Caco-2 (cell line): Measurements from ENCODE around the gene DCAF5. TPM values are rescaled to one million over a fixed set of nuclear protein-coding genes. Genes with fewer than 3 reads are reported as not detected.

Experiments used
- BruUV-seq: library from RNA; stranded (reverse); fragments of 400-500 nt; replicated peaks from 2 replicates; lab custom pipeline; 2021; lab: Mats Ljungman, UMichigan
- CTCF ChIA-PET: fragments of 300-600 bp; sonication (Branson Sonifier 250); formaldehyde crosslinking; loops from one replicate; lab custom pipeline; 2022; ENCODE audit warnings: antibody characterized with exemption; lab: Charles Lee
- POLR2A ChIA-PET: fragments of 300-600 bp; sonication (Branson Sonifier 250); formaldehyde crosslinking; loops from one replicate; lab custom pipeline; 2022; ENCODE audit warnings: antibody characterized with exemption; lab: Charles Lee
- DNase-seq, 2 experiments: peaks; one replicate each; pipeline versions ENCODE4 v3.0.0 to v3.0.0-alpha.2; 2020 to 2022
- H3K27me3 ChIP-seq: replicated peaks from 2 replicates; pipeline ENCODE4 v1.6.0; 2011; ENCODE audit warnings: low read length; ENCODE audit not compliant: control insufficient read depth, insufficient read depth
- H3K36me3 ChIP-seq: 2 replicates; pipeline ENCODE4 v1.5.1; 2011; ENCODE audit warnings: low read length; ENCODE audit not compliant: control insufficient read depth, insufficient read depth
- H3K4me1 ChIP-seq: fragments of 250-450 bp; sonication (Bioruptor Pico); 2 replicates; pipeline ENCODE4 v1.5.1; 2020; ENCODE audit warnings: mild to moderate bottlenecking
- H3K4me3 ChIP-seq: 2 replicates; pipeline ENCODE4 v1.5.1; 2011; ENCODE audit warnings: low read depth, mild to moderate bottlenecking, control low read depth, low read length
- H3K9me3 ChIP-seq: fragments of 250-450 bp; sonication (Bioruptor Pico); 2 replicates; pipeline ENCODE4 v1.5.1; 2020; ENCODE audit warnings: mild to moderate bottlenecking, moderate library complexity
- H3K27ac Mint-ChIP-seq: one replicate; pipeline ENCODE4 v1.8.0; 2022; ENCODE audit warnings: mixed read lengths; ENCODE audit not compliant: unreplicated experiment
- H3K27me3 Mint-ChIP-seq: one replicate; pipeline ENCODE4 v1.8.0; 2022; ENCODE audit warnings: mixed read lengths; ENCODE audit not compliant: insufficient read depth, unreplicated experiment
- H3K36me3 Mint-ChIP-seq: one replicate; pipeline ENCODE4 v1.8.0; 2022; ENCODE audit warnings: mild to moderate bottlenecking, mixed read lengths; ENCODE audit not compliant: insufficient read depth, unreplicated experiment
- H3K4me1 Mint-ChIP-seq: one replicate; pipeline ENCODE4 v1.8.0; 2022; ENCODE audit warnings: low read depth, mixed read lengths; ENCODE audit not compliant: unreplicated experiment
- H3K4me3 Mint-ChIP-seq: one replicate; pipeline ENCODE4 v1.8.0; 2022; ENCODE audit warnings: mild to moderate bottlenecking, moderate library complexity, mixed read lengths; ENCODE audit not compliant: unreplicated experiment
- H3K9me3 Mint-ChIP-seq: one replicate; pipeline ENCODE4 v1.8.0; 2022; ENCODE audit warnings: mixed read lengths; ENCODE audit not compliant: unreplicated experiment
- intact Hi-C: fragments of 100-400 bp; cut with micrococcal nuclease; formaldehyde crosslinking; loops from one replicate; pipeline ENCODE4 v1.10.0; 2022; ENCODE audit not compliant: unreplicated experiment
- total RNA-seq: library from RNA; stranded (reverse); gene quantifications from 2 replicates; pipeline ENCODE4 v1.2.3, GENCODE V29; 2022
- TF ChIP-seq, protein P1 (sequence below), 2 experiments: fragments of 200-600 bp in 1 of 2; IDR thresholded peaks; 1 replicate in 1 of 2; 2 replicates in 1 of 2; pipeline versions ENCODE4 v1.5.1 to v1.8.0; 2011 to 2022; ENCODE audit warnings: antibody characterized with exemption in 1 of 2, control low read depth in 1 of 2, inconsistent platforms in 1 of 2, low read depth in 1 of 2, low read length in 1 of 2, mild to moderate bottlenecking in 1 of 2, moderate library complexity in 1 of 2; ENCODE audit not compliant: insufficient read depth in 1 of 2, severe bottlenecking in 1 of 2, unreplicated experiment in 1 of 2

The DCAF5 gene
- total RNA-seq, 1 experiment from 2014 or later = 34.8 TPM

GRCh38 chr14:69047255-69047654, 105.7 kb downstream of the DCAF5 start:
- H3K36me3 ChIP-seq = no peaks in the 10 kb centered on the region
- H3K4me1 ChIP-seq = peaks cover 33% of the 10 kb centered on the region
- TF ChIP-seq, protein P1, sequence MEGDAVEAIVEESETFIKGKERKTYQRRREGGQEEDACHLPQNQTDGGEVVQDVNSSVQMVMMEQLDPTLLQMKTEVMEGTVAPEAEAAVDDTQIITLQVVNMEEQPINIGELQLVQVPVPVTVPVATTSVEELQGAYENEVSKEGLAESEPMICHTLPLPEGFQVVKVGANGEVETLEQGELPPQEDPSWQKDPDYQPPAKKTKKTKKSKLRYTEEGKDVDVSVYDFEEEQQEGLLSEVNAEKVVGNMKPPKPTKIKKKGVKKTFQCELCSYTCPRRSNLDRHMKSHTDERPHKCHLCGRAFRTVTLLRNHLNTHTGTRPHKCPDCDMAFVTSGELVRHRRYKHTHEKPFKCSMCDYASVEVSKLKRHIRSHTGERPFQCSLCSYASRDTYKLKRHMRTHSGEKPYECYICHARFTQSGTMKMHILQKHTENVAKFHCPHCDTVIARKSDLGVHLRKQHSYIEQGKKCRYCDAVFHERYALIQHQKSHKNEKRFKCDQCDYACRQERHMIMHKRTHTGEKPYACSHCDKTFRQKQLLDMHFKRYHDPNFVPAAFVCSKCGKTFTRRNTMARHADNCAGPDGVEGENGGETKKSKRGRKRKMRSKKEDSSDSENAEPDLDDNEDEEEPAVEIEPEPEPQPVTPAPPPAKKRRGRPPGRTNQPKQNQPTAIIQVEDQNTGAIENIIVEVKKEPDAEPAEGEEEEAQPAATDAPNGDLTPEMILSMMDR (IDR thresholded peaks at IDR 0.05; ENCODE audit: insufficient read depth in 1 of 2, low read depth in 1 of 2, low read length in 1 of 2, severe bottlenecking in 1 of 2, unreplicated experiment in 1 of 2) = no peak
- Mint-ChIP-seq H3K36me3 (peaks cover 8% of the 10 kb centered on the region), H3K27me3 (no peaks in the 10 kb centered on the region), H3K4me1 (peaks cover 21% of the 10 kb centered on the region), H3K9me3 (no peaks in the 10 kb centered on the region), H3K27ac (no peak overlapping the region), H3K4me3 (no peak overlapping the region)
- no peaks in the 10 kb centered on the region for H3K9me3 ChIP-seq
- H3K27me3 ChIP-seq = no peaks in the 10 kb centered on the region
- no peak overlapping the region for H3K4me3 ChIP-seq
- no peak for DNase-seq
- intact Hi-C loops = no loop called here
- BruUV-seq = no TSS peak
- ChIA-PET POLR2A (no interaction called here), CTCF (no interaction called here)

GRCh38 chr14:69046476-69046860, 106.5 kb downstream of the DCAF5 start:
- intact Hi-C loops = no loop called here
- H3K27me3 Mint-ChIP-seq = no peaks in the 10 kb centered on the region
- no peaks in the 10 kb centered on the region for H3K9me3 Mint-ChIP-seq
- Histone ChIP-seq H3K36me3 (no peaks in the 10 kb centered on the region), H3K9me3 (no peaks in the 10 kb centered on the region), H3K27me3 (no peaks in the 10 kb centered on the region), H3K4me1 (peaks cover 30% of the 10 kb centered on the region), H3K4me3 (no peak overlapping the region)
- ChIA-PET POLR2A (no interaction called here), CTCF (no interaction called here)
- H3K27ac Mint-ChIP-seq = no peak overlapping the region
- BruUV-seq = no TSS peak
- TF ChIP-seq, protein P1 (IDR thresholded peaks at IDR 0.05; ENCODE audit: insufficient read depth in 1 of 2, low read depth in 1 of 2, low read length in 1 of 2, severe bottlenecking in 1 of 2, unreplicated experiment in 1 of 2) = no peak
- H3K4me1 Mint-ChIP-seq = peaks cover 19% of the 10 kb centered on the region
- DNase-seq = no peak
- H3K4me3 Mint-ChIP-seq = no peak overlapping the region
- H3K36me3 Mint-ChIP-seq = peaks cover 8% of the 10 kb centered on the region

- ChIA-PET POLR2A (no interaction called here), CTCF (no interaction called here)
- no peaks in the 10 kb centered on the region for H3K36me3 ChIP-seq
- peaks cover 24% of the 10 kb centered on the region for H3K4me1 ChIP-seq
- H3K36me3 Mint-ChIP-seq = peaks cover 8% of the 10 kb centered on the region
- no peak overlapping the region for H3K4me3 ChIP-seq
- no peaks in the 10 kb centered on the region for H3K9me3 ChIP-seq
- H3K9me3 Mint-ChIP-seq = no peaks in the 10 kb centered on the region
- no peak for DNase-seq
- H3K27me3 Mint-ChIP-seq = no peaks in the 10 kb centered on the region
- TF ChIP-seq, protein P1 (IDR thresholded peaks at IDR 0.05; ENCODE audit: insufficient read depth in 1 of 2, low read depth in 1 of 2, low read length in 1 of 2, severe bottlenecking in 1 of 2, unreplicated experiment in 1 of 2) = no peak
- no peak overlapping the region for H3K27ac Mint-ChIP-seq
- no TSS peak for BruUV-seq
- no peak overlapping the region for H3K4me3 Mint-ChIP-seq
- no peaks in the 10 kb centered on the region for H3K27me3 ChIP-seq
- peaks cover 16% of the 10 kb centered on the region for H3K4me1 Mint-ChIP-seq
- intact Hi-C loops = no loop called here
These were observed 107.0 kb downstream of the DCAF5 start for GRCh38 chr14:69045857-69046475.
